IPS-NIHi7 (cell line): ENCODE data around the gene NKAIN4.

Experiments
- DNase-seq: peaks from one replicate; pipeline ENCODE4 v3.0.0; 2012; ENCODE audit warnings: mixed read lengths; ENCODE audit errors: extremely low spot score

The NKAIN4 gene

DNA sequence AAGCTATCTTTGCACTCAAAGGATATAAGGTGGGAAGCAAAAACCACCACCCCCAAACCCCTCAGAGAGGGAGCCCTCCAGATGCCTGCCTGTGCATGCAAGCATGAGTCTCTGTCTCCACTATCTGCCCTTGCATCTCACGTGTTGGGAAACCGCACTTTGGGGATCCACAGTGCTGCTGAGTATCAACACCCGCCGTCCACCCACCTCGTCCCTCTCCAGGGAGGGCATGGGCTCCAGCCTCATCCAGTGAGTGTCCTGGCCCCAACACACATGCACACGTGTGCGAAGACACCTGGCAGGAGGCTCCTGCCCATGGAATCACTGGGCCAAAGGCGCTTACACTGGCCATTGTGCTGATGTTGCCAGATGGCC, 34.8 kb downstream of the NKAIN4 start:
- DNase-seq, result no peak

GRCh38 chr20:63218701-63219446, 35.4 kb downstream of the NKAIN4 start:
- DNase-seq, result no peak

- DNase-seq, result no peak
Observed at GRCh38 chr20:63217706-63218105, 36.6 kb downstream of the NKAIN4 start.

- DNase-seq, result peak; percentile 30
Observed at GRCh38 chr20:63216849-63217471, 37.3 kb downstream of the NKAIN4 start.

- peak; percentile 99 for DNase-seq
Observed at GRCh38 chr20:63216041-63216848, 38.0 kb downstream of the NKAIN4 start, which contains the start of gene YTHDF1. YTHDF1 (minus strand) TSS chr20:63216131; CDS start chr20:63215892, 239 bp downstream.

DNA sequence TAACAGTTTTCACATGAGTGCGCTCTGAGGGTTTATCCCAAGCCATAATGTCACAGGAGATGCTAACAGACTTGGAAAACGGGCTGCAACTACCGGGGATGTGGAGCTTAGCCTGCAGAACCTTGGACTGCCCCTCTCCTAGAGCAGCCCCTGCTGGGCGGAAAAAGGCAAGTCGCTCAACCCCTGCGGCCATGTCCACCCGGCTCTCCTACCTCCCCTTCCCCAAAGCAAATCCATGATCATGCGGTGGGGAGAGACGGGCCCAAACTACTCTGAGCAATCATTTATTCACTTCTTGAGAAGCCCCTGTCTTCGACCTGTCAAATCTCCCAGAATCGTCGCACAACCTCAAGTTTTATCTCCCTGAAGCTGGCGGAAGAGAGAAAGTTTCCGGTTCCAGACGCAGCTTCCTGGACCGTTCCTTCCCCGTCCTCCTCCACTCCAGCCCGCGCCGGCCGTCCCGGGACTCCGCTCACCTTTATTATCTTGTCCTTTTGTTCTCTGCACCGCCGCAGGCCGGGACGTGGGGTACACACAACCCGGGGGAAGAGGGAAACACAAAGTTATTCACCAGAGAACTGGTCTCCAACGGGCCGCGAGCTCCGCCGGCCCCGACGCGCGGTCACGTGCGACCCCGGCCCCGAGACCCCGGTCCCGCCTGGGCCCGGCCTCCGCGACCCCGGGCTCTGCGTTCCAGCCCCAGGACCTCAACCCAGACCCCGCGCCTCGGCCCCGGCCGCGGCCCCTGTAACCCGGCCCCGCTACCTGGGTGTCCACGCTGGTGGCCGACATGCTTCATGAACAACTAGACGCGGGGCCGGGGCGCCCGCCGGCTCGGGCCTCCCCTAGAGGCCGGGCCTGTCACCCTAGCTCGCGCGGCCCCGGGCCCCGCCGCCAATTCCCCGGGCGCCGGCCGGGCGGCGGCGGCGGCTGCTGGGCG, 38.9 kb downstream of the NKAIN4 start:
- peak; percentile 81 for DNase-seq

DNA sequence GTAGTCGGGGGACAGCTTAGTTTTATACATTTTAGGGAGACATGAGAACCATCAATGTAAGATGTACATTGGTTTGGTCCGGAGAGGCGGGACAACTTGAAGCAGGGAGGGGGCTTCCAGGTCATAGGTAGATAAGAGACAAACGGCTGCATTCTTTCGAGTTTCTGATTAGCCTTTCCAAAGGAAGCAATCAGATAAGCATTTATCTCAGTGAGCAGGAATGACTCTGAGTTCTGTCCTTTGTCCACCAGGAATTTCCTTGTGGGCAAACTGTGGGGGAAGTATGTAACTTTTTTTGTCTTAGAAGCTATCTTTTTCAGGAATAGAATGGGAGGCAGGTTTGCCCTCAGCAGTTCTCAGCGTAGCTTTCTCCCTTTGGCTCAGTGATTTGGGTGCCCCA, 39.7 kb downstream of the NKAIN4 start:
- DNase-seq, result no peak

DNA sequence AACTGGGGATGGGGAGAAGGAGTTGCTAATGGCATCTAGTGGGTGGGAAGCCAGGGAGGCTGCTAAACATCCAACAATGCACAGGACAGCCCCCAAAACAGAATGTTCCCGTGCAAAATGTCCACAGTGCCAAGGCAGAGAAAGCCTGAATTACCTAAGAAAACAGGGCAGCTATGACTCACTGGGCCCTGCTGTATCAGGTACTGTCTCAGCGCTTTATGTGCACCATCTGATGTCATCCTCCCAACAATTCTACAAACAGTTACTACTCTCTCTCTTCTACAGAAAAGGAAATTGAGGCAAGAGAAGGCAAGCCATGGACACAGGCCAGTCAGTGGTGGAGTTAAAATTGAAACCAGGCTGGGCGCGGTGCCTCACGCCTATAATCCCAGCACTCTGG, 41.5 kb downstream of the NKAIN4 start:
- no peak for DNase-seq

DNA sequence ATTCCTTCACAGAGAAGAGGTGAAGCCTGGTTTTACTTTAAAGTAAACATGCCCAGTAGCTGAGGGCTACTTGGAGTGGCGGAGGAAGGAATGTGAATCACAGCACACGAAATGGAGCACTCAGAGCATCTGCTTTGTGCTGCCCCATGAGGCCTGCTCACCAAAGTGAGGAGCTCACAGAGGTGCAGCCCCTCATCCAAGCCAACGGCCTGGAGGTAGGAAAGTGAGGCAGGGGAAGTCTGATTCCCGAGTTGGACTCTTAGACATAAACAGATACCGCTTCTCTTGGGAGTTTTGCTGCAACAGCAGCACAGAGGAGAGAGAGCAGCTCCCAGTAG, 41.9 kb downstream of the NKAIN4 start:
- DNase-seq, result no peak

DNA sequence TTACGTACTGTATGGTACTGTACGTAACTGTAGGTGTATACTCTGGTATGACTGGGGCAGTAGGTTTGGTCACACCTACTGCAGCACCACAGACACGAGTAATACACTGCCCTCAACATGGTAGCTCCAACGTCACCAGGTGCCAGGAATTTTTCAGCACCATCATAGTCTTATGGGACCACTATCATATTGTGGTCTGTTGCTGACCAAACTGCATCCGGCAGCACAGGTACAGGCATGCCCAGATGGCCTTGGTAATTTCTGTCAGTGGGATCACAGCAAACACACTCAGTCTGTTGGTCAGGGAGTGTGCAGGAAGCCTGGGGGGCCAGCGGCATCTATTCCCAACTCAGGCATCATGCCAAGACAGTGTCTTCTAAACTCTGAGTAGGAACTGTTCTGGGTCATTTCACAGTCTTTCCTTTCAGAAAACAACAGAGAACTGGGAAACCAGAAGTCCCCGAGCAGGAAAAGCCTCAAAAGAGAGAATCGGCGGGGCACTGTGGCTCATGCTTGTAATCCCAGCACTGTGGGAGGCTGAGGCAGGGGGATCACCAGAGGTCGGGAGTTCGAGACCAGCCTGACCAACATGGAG, 44.2 kb downstream of the NKAIN4 start:
- DNase-seq, result no peak

DNA sequence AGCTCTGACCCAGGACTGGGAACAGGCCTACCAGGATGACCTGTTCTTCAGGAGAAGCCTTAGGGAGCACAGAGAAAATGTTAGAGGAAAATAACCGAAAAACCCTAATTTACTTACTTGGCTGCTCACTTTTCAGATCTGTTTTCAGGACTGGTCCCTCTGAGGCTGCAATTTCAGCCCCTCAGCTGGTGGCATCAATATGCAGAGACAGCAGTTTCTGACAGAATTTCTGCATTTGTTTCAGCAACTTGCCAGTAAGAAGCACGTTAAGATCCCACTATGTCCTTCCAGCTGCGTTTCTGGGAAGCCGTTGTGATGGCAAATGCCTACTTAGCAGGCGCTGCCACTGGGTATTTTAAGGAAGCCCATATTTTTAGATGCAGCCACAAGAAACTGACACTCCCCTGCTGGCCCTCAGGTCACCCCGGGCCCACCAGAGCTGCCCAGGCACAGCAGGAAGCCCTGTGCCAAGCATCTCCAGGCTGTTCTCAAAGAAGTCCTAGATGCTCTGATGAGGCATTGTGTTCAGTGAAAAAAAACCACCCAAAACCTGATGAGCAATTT, 45.8 kb downstream of the NKAIN4 start:
- DNase-seq, result no peak

DNA sequence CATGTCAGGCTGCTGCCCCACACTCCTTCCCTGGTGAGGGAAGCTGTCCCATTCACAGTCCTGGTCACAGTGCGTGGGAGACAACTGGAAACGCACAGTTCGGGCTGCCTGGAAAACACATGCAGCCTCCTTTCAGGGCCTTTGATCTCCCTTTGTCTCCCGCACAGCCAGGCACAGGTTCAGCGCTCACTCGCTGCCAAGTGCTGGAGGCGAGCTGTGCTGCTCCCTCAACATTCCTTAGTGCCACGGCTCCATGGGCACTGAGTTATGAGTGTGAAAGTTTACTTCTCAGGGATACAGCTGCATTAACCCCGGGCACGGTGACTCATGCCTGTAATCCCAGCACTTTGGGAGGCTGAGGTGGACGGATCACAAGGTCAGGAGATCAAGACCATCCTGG, 47.4 kb downstream of the NKAIN4 start:
- no peak for DNase-seq

- no peak for DNase-seq
Observed at GRCh38 chr20:63205896-63206295, 48.4 kb downstream of the NKAIN4 start.

GRCh38 chr20:63204362-63204761, 49.9 kb downstream of the NKAIN4 start:
- DNase-seq, result no peak

DNA sequence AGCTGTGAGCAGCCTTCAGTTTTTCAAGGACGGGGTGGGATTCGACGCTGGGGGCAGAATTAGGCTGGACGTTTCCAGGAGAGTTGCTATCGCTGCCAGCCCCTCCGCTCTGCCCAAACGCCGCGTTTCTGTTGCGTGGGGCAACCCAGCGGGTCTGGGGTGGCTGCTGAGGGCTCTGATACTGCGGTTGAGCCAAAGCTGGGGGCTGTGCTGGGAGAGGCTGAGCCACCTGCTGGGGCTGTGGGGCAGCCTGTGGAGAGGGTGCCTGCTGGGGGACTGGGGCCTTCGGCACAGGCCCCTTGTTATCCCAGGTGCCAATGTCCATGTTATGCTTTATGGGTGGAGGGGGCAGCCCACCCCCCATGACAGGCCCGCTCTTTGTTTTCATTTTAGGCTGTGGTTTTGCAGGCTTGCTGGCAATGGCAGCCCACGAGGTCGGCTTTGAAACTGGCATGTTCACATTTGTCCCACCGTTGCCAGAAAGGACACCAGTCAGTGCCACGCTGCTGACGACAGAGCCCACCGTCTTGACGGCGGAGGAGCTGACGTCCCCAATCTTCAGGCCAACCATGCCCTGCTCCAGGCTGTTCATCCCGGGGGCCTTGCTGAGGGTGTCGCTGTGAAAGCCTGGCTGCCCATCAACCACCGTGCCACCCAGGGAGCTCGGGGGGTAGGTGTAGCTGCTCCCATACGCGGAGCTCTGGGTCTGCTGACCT, 51.3 kb downstream of the NKAIN4 start:
- no peak for DNase-seq

DNA sequence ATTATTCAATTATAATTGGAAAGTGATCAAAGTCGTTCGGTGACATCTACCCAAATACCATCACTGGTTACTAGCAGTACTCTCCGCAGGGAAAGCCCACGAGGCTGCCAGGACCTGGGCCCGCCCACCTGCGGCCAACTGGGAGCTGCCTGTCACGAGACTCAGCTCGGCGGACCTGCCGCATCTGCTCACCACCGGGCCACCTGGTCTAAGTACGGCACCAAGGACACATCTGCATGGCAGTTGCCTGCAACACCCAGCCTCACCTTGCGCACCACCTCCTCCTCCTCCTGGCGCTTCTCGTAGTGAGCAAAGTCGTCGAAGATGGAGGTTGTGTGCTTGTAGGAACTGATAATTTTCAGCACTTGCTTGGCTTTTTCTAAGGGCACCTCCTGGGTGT, 52.2 kb downstream of the NKAIN4 start:
- no peak for DNase-seq

GRCh38 chr20:63198606-63199005, 55.7 kb downstream of the NKAIN4 start:
- DNase-seq, result no peak

DNA sequence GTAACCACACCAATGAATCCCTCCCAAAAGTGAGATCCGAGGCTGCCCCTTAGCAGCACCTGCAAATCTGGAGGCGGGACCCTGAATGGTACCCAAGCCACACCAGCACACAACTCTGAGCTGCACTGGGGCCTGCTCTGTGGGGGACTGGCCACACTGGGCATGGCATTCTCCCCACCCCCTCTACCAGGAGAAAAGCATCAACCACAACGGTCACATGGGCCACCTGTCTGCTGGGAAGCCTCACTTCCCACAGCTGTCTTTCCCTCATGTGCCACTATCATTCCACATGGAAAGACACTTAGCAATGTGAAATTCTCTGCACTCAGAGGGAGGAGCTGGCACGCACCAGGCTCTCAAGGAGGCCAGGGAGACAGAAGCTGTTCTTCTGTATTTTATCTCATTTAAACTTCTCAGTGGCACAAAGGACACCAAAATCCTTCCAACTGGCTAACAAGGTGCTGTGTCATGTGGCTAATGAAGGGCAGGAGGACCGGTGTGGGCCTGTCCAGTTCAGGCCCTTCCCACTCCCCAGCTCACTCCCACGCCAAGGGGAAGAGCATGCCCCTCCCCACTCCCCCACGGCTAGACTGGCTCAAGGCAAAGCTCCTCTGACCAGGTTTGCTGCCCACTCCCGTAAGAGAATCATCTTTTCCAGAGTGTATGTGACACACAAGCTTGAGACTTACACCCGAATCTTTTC, 57.3 kb downstream of the NKAIN4 start:
- no peak for DNase-seq

DNA sequence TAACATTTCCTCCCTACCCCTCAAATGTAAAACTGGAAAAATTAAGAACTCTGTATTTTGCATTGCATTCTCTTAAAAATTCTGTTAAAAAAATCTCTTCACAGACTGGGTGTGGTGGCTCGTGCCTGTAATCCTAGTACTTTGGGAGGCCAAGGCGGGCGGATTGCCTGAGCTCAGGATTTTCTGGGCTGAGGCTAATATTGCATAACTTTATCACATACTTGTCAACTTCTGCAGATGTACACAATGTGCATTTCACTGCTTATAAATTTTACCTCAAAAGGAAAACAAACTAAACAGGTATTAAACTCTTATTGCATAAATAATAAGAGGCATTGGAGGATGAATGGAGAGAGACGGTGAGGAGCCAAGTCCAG, 59.5 kb downstream of the NKAIN4 start:
- DNase-seq, result no peak
